GM19372 (cell line): ENCODE results near the gene SMARCC2.

Source experiments
- ATAC-seq: cut with Tn5 transposase; IDR thresholded peaks from one replicate; pipeline ENCODE4 v1.9.1; 2021; ENCODE audit warnings: mild to moderate bottlenecking, low read depth, moderate library complexity; ENCODE audit not compliant: unreplicated experiment

The SMARCC2 gene

DNA sequence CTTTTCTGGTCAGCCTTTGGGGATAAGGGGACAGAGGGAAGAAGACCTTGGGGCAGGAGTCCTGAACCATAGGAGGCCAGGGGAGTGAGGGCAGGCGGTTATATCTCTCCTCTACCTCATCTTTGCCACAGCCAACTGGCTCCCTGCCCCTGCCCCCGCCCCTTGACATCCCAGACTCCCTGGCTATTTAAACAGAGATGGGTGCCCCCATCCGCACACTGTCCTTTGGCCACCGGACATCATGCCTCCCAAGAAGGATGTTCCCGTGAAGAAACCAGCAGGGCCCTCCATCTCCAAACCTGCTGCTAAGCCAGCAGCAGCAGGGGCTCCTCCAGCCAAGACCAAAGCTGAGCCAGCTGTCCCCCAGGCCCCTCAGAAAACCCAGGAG, 35.6 kb downstream of the SMARCC2 start:
- no peak for ATAC-seq

DNA sequence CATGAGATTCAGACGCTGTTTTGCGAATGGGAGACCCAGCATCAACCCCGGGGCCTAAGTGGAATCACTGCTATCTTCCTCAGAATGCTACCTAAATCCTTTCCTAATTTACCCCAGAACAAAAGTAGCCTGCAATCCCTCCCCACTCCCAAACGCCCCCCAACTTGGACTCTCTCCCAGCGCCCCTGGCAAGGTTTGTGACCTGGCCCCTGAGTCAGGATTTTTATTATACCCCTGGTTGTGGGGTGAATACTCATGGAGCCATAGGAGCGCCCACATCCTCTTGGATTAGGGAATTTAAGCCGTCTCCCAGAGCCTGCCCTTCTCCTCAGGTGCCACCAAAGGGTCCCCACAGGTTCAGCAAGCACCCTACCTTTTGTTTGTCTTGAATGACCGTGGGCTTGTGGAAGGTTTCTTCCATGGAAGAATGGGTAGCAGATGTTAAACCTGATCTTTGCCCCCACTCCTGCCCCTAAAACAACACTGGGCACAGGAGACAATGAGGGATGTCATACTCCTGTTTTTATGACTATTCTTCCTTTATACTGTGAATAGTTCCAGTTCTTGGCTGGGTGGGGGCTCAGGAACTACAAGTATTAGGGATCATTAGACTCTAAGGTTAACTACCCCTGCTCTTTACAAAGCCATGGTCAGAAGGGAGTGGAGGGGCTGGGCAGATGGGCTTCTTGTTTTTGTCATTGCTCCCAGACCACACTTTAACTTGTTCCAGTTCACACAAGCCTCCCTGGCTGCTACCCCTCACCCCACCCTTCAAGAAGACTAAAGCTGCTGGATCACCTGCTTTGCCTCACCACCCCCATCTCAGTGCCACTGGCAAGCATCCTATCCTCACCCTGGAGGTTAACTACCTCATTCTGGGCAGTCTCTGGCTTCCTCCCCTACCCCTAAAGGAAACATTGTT, 36.3 kb downstream of the SMARCC2 start:
- no peak for ATAC-seq

DNA sequence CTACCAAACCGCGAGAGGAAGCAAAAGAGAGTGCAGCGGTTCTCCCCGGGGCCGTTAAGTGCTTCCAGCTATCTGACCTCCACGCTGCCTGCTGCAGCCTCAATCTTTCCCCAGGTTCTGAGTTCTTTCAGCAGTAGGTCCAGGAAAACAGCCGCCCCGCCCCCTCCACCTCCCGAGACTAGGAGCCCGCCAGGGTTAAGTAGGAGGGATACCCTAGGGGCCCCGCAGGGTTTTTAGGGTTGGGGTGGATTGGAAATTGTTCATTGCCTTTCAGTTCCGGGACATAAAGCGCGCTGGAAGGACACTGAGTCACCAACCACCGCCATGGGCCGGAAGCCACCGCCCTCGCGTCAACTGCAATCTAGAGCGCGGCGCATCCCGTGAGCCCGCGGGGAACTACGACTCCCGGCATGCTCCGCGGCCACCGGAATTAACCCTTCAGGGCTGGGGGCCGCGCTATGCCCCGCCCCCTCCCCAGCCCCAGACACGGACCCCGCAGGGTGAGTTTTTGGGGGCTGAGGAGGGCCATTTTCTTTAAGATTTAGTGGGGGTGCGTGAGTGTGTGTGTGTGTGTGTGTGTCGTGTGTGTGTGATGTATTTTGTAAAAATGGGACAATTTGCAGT, 37.0 kb downstream of the SMARCC2 start, which contains the start of gene MYL6B:
MYL6B (plus strand) TSS at position 456 of the 624 bp plus-strand sequence. CDS start 1,332 bp downstream, outside the sequence.
- ATAC-seq = peak; percentile 94

DNA sequence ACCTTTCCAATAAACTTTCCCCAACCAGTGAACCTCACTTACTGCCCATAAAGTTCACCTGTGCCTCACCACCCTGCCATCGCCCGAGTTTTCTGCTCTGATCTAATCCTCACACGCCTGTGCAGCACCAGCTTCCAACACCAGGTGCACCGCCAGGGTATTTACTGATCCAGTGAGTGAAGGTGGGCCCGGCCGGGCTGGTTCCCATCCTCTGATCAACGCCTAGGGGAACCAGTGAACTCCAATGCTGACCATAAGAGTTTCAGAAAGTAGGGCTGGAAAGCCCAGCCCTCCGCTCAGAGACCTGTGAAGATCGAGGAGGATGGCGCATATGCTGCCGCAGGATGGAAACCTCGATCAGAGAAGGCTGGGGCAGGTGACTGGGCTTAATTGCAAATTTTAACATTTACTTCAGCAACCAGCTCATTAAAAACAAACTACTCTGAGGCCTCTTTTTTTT, 37.6 kb downstream of the SMARCC2 start:
- ATAC-seq = peak; percentile 37

DNA sequence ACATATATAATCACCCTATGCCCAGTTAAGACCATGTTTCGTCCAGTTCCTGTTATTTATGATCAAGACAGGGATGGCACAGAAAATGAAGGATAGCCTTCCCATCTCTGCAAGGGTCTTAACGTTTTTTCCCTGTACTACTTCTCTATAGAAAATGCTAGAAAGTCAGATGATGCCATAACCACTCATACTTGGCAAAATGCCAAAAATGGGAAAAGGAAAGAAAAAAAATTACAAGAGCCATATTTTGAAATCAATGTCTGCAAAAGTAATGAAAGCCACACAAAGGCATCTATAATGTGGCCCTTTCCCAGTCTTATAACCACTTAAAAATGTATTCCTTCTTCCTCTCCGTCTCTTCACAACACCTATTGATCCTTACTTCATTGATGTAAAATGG, 38.7 kb downstream of the SMARCC2 start:
- no peak for ATAC-seq

DNA sequence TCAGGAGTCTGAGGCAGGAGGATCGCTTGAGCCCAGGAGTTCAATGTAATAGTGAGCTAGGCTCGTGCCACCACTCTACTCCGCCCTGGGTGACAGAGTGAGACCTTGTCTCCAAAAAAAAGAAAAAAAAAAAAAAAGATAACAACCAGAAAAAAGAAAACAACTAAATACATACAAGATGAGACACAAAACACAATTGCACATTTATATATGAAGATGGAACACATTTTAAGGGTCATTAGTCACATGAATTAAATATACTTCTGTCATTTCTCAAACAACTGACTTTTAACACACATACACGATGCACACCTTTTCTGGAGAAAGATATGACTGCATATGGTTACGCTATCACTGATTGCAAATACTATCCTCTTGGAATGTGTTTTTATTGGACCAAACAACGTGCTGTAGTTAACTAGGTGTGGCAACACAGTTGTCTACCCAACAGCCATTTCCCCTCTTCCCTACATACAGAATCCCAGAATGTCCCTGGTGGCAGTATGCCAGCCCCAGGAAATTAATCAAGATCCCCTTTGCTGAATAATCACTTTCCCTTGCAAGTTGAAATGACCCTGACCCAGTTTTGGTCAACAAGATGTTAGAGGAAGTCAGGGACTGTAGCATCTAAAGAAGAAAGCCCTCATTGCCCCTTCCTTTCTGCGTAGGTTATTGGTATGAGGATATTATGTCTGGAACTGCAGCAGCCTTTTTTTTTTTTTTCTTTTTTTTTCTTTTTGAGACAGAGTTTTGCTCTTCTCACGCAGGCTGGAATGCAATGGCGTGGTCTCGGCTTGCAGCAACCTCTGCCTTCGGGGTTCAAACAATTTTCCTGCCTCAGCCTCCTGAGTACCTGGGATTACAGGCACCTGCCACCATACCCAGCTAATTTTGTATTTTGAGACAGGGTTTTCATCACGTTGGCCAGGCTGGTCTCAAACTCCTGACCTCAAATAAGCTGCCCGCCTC, 42.5 kb downstream of the SMARCC2 start:
- ATAC-seq = no peak

DNA sequence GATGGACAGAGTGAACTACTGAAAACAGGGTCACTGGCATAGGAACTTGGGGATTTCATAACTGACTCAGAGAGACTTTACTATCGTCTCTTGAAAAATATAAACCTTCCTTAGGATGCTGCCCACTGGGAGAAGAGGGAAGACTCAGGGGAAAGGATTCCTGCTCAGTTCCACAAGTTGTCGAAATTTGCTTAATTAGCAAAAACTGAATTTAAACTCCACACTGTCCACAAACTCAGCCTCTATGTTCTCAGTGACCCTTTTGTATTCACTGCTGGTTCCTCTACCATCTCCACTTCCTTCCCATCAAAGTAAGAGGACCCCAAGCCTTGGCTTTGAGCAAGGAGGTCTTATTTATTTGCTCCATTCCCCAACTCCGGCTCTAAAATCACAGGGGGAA, 44.1 kb downstream of the SMARCC2 start:
- ATAC-seq = no peak

DNA sequence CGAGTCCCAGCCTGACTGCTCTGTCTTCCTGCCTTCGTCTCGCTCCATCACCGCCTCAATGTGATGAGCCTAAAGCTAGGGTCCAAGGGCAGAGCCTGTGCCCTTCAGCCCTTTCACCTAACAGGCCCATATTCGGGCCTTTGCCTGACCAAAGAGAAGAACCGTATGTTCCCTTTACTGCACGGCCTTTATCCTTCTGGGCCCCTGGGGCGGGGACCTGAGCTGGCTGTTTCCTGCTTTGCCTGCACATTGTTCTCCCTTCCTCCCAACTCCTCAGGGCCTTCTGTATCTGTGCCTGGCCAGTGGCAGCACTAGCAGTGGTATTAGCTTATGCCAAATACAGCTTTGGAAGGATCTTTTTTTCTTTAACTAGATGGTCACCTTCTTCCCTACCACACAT, 45.4 kb downstream of the SMARCC2 start:
- ATAC-seq = no peak

DNA sequence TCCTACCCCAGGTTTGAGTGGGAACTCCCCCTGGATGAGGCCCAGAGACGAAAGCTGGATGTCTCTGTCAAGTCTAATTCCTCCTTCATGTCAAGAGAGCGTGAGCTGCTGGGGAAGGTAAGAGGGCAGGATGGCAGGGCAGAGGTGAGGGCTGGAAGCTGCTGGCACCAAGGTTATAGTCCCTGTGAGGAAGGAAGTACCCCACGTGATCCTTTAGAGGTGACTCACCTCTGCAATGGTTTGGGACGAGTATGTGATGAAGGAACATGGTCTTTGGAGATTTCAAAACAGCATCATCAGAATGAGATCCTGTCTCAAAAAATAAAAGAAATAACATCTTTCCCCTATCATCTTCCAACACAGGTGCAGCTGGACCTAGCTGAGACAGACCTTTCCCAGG, 46.1 kb downstream of the SMARCC2 start:
- no peak for ATAC-seq

DNA sequence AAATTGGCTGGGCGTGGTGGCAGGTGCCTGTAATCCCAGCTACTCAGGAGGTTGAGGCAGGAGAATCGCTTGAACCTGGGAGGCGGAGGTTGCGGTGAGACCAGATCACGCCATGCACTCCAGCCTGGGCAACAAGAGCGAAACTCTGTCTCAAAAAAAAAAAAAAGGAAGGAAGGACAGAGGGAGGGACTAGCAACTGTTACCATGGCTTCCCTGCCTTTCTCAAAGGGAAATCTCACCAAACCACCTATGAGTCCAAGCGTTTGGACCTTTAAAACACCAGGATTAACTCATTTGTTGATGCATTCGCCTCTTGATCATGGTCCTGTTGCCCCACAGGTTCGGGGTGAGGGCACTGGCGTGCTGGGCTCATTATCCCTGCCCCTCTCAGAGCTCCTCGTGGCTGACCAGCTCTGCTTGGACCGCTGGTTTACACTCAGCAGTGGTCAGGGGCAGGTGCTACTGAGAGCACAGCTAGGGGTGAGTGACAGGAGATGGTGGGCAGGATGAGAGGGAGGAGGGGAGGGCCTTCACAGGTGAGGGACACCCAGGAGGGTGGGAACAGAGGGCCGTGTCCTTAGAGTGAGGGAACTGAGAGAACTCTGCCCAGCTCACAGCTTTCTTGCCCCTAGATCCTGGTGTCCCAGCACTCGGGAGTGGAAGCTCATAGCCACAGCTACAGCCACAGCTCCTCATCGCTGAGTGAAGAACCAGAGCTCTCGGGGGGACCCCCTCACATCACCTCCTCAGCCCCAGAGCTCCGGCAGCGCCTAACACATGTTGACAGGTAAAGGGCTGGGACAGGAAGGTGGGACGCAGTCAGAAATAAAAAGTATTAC, 47.1 kb downstream of the SMARCC2 start:
- no peak for ATAC-seq

DNA sequence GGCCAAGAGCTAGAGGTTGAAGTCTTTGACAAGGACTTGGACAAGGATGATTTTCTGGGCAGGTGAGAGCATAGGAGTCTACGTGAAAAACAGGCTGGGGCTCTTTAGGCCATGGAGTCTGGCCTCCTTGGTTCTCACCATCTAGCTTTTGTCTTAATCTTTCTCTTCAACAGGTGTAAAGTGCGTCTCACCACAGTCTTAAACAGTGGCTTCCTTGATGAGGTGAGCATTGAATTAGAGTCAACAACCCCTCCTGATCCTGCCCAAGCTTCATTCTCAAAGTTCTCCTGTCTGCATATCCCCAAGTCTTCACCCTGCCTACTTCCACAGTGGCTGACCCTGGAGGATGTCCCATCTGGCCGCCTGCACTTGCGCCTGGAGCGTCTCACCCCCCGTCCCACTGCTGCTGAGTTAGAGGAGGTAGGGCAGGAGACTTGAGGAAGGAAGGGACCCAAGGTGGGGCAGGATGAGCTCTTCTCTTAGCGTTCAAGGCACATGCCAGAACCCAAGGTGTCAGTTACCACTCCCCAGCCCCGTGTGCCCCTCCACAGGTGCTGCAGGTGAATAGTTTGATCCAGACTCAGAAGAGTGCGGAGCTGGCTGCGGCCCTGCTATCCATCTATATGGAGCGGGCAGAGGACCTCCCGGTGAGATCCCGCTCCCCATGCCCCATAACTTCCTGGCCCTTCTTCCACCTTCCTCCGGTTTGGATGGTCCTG, 51.3 kb downstream of the SMARCC2 start:
- ATAC-seq = no peak

DNA sequence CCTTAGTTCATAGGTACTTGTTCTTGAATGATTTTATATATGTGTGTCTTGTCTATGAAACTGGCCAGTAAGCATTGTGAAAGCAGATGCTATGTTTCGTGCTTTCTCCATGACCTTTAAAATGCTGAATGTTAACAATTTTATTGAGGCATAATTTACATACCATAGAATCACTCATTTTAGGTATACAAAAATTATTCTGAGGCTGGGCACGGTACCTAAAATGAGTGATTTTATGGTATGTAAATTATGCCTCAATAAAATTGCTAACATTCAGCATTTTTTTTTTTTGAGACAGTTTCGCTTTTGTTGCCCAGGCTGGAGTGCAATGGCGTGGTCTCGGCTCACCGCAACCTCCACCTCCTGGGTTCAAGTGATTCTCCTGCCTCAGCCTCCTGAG, 54.4 kb downstream of the SMARCC2 start:
- ATAC-seq = no peak

DNA sequence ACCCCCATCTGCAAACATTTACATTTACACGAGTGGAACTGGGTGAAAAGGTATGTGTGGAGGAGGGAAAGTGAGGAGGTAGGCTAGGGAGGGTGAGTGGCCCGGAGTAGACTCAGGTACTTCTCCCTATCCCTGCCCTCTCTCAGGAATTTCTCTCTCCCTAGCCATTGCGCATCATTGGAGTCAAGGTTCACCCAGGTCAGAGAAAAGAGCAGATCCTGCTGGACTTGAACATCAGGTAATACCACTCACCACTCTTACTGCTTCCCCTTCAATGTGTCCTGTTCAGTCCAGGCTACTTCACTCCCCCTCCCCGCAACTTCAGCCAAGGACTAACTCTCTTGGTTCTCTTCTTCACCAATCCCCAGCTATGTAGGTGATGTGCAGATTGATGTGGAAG, 58.4 kb downstream of the SMARCC2 start:
- ATAC-seq = no peak

DNA sequence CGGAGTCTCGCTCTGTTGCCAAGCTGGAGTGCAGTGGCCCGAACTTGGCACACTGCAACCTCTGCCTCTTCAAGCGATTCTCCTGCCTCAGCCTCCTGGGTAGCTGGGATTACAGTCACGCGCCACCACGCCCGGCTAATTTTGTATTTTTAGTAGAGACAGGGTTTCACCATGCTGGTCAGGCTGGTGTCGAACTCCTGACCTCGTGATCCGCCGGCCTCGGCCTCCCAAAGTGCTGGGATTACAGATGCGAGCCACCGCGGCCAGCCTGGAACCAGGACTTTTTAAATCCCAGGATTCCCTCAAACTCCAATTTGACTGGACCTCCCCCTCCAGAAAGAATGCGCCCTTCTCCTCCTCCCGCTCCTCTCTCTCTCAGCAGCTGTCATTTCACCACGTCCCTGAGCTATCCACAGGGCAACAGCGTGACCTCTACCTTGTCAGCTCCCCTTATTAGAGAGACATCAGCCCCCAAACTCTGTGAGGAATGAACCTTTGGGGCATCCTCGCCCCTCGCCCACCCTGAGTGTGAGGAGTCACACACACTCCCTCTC, 59.3 kb downstream of the SMARCC2 start:
- ATAC-seq = no peak

DNA sequence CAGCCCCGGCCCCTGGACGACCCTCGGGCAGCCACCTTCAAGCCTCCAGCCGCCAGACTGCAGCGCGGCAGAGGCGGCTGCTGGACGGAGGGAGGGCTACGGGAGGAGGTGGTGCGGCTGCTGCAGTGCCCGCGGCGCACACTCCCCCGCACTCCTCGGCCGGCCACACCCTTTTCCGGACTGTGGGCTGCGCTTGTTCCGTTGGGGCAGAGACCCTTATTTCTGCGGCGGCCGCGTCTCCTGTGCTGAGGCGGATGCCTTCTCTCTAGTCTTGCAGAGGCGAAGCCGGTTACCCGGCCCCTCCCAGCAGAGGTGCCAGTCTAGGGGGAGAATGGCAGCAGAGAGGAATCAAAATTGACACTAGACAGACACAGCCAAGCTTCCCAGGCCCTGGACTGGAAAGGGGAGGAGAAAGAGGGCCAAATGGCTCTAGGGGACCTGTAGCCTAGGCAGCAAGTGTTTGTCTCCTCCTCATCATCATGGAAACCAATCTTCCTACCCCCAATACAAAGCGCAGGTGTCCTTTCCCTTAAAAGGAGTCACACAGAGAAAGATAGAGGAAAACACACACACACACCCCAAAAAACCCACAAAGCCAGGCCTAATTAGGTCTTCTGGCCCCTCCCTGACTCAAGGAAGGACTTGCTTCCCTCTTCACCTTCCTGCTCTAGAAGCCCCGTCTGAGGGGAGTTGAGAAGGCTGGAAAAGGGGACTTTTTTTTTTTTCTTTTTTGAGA, 59.9 kb downstream of the SMARCC2 start:
- peak; percentile 37 for ATAC-seq

DNA sequence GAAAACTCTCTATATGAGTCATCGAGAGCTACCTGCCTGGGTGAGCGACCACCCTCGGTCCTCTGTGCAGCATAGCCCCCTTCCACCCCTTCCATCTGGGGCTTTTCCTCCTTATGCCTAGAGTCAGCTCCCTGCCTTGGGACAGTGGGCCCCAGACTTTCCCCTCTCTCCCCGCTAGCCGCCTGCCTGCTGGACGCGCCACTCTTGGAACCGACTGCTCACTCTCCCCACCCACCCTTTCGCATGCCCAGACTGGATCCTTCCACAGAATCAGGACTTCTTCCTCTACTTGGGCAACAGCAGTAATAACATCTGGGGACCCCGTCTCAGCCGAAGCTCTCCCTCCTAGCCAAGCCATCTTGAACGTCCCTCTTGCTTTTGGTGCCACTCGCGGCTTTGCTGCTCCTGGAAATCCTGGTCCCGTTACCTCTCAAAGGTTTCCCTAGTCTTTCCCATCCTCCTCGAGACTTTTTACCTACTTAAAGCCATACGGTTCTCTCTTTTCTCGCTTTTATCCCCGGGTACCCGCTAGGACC, 60.5 kb downstream of the SMARCC2 start:
- ATAC-seq = no peak

DNA sequence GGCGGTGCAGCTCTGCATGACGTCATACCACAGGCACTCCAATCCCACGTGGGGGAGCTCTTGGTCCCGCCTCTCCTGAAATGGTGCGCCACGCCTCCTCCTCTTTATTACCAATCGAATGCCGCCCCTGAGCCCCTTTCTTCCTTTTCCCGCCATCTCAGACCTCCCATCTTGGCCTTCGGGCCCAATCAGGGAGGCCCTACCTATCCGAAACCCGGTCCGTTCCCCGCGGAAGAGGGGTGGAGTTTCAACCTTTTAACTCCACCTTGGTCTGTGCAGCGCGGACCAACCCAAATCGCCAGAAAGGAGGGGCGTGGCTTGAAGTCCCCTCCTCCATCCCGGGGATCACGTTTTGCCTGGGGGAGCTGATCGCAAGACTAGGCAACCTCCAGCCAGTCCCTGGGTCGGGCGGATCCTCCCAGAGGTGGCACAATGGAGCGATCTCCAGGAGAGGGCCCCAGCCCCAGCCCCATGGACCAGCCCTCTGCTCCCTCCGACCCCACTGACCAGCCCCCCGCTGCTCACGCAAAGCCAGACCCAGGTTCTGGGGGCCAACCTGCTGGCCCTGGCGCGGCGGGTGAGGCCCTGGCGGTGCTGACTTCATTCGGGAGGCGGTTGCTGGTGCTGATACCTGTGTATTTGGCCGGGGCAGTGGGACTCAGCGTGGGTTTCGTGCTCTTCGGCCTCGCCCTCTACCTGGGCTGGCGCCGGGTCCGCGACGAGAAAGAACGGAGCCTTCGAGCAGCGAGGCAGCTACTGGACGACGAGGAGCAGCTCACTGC, 61.2 kb downstream of the SMARCC2 start, which contains the start of gene ESYT1:
ESYT1 (plus strand) TSS at position 380 of the 782 bp plus-strand sequence; CDS start at position 433, 53 bp downstream.
- ATAC-seq = peak; percentile 81
